PC-9 (cell line): Measurements from ENCODE around the gene GRPR.

Source experiments
- EZH2 ChIP-seq: fragments of 200-600 bp; sonication (generic); IDR thresholded peaks from 2 replicates; pipeline ENCODE4 v1.8.0; 2017; ENCODE audit warnings: antibody characterized with exemption, low read depth
- TF ChIP-seq, protein P1 (sequence below): fragments of 200-600 bp; sonication (generic); conservative IDR thresholded peaks from 2 replicates; pipeline ENCODE4 v1.6.1; 2017; ENCODE audit warnings: mixed run types, antibody characterized with exemption, mild to moderate bottlenecking, moderate library complexity

DNA sequence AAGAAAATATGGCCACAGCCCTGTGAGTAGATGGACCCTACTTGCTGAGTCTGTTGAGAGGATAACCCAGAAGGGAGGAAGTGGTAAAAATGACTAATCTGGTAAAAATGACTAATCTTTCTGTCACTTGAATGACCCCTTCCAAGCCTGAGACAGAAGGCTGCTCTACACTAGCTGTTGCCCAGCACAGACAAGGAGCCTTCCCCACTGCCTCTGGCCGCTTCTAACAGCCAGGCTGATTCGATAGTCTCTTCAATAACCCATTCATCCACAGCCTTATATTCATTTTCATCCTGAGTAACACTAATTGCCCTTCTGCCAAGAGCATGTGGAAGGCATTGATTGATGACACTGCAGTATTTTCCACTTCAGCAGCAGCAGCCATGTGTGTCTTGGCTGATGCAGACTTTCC is 62.4 kb downstream of the GRPR start:
- TF ChIP-seq, protein P1, sequence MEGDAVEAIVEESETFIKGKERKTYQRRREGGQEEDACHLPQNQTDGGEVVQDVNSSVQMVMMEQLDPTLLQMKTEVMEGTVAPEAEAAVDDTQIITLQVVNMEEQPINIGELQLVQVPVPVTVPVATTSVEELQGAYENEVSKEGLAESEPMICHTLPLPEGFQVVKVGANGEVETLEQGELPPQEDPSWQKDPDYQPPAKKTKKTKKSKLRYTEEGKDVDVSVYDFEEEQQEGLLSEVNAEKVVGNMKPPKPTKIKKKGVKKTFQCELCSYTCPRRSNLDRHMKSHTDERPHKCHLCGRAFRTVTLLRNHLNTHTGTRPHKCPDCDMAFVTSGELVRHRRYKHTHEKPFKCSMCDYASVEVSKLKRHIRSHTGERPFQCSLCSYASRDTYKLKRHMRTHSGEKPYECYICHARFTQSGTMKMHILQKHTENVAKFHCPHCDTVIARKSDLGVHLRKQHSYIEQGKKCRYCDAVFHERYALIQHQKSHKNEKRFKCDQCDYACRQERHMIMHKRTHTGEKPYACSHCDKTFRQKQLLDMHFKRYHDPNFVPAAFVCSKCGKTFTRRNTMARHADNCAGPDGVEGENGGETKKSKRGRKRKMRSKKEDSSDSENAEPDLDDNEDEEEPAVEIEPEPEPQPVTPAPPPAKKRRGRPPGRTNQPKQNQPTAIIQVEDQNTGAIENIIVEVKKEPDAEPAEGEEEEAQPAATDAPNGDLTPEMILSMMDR = no peak
- TF ChIP-seq EZH2 = no peak
